Glomerular endothelial cell (primary cell): ENCODE measurements around the gene OR2J1. TPM values are rescaled to one million over a fixed set of nuclear protein-coding genes. Genes with fewer than 3 reads are reported as not detected.
"Not testable (repeated sequence)": the region's sequence is repeated elsewhere in the genome, so short reads cannot be mapped to it uniquely, and the experiment has no call there.

Experiments used
- DNase-seq: peaks from one replicate; pipeline ENCODE4 v3.0.0-alpha.2; 2011; ENCODE audit warnings: low read depth, low spot score; ENCODE audit errors: extremely low read depth
- total RNA-seq: library from RNA; depleted of rRNA; stranded (reverse); fragments of >200 nt; gene quantifications from 2 replicates; pipeline ENCODE4 v1.2.3, GENCODE V29; 2015

The OR2J1 gene
- total RNA-seq: not detected in 2 replicates

DNA sequence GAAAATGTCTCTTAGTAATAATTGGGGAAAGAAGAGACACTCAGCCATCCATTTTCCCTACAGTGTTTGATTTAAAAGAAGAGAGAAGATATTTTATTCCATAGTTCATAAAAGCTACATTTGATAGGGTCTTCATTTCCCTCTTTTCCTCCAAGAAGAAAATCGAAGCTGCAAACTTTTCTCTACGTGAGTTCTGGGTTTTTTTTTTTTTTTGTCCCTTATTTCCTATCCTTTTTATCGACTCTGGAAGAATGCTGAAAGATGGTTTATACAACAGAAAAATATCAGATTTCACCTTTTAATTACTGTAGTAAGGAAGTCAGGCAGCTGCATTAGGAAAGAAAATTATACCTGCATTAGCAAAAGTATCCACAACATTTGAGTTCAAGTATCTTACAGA is at the start of gene OR2J1:
Gene OR2J1 (plus strand): TSS at position 301 of the 400 bp plus-strand sequence. CDS start 1,453 bp downstream, outside the sequence.
- DNase-seq: no peak

DNA sequence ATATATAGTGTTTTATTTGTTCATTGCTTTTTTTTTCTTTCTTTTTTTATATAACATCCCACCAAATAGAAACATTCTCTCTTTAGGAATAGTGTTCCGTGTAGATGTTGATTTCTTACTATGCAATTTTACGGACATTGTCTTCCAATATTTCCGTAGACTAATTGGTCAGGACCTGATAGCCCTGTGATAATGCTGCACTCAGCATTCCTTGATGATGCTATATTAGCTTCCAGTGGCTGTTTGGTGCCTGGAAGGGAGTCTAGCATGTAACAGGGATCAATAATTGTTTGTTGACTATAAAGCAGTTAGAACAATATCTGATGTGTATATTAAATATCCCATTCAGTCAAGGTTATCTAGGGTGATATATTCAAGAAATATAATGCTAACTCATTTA is 47.6 kb upstream of the OR2J1 start:
- DNase-seq: no peak

DNA sequence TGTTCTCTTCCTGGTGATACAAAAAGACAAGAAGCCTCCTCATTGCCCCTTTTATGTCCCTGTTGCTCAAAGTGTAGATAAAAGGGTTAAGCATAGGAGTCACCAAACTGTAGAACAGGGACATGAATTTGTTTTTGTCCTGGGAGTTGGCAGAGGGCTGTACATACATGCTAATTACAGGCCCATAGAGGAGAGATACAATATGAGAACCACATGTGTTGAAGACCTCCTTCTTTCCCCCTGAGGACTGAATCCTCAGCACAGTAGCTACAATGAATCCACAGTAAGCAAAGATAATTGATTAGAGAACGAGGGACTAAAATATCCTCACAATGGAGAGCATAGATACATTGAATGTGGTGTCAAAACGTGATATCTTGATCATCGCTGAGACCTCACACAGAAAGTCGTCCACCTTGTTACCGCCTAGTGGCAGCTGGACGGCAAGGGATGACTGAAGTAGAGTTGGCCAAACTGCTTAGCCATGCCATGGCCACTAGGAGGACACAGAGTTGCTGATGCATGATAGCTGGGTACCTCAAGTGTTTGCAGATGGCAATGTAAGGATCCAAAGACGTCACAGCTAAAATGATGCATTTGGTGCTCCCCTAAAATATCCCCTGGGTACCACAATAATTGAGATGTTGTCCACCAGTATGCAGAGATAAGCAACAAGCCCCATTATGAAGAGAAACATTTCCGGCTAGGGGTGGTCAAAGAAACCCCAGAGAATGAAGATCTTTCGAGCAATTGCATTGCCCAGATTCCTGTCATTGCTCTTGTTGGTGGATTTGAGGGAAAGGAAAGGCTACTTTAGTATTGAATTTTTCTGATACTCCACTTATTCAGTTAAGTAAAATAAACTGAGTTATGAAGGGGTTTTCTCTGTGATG is 27.2 kb upstream of the OR2J1 start:
- DNase-seq: no peak

DNA sequence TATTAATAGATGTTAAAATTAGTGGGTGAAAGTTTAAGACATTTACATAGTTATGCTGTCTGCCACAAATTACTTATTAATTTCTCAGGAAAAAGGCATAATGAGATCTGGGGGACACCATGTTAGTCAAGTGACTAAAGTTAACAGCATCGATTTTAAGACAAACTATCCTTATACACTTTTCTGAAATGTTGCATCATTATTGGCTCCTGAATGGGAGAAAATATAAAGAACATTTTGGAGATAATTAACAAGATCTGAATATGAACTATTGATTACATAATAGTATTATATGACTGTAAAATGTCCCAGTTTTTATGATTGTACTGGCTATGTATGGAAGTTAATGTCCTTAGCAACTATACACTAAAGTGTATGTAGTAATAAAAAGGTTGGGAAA is 20.1 kb upstream of the OR2J1 start:
- no peak for DNase-seq

DNA sequence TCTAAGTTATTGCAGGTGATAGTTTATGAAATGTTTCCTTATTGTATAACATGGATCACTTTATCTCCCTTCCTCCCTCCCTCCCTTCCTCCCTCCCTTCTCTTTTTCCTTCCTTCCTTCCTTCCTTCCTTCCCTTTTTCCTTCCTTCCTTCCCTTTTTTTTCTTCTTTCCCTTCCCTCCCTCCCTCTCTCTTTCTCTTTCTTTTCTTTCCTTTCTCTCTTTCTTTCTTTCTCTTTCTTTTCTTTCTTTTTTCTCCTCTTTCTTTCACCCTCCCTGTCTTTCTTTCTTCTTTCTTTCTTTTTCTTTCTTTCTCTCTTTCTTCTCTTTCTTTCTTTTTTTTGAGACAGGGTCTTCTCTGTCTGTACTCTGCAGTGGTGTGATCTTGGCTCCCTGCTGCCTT is 18.0 kb upstream of the OR2J1 start:
- no peak for DNase-seq

DNA sequence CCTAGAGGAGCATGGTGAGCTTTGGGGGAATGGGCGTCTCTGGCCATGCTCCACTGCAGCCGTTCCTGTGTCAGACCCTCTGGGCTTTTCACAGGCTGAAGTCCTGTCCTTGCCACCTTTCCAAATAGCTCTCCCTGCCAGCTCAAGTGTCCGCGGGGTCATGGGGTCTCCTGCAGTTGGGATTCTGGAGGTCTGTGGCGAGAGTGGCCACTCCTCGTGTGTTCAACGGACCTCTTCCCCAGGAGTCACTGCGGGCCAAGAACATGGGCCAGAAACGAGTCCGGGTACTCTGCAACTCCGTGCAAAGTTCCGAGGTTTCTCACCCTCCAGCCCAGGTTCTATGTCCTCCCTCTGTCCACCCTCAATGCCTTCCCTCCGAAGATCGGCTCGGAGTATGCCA is 16.8 kb upstream of the OR2J1 start:
- no peak for DNase-seq

DNA sequence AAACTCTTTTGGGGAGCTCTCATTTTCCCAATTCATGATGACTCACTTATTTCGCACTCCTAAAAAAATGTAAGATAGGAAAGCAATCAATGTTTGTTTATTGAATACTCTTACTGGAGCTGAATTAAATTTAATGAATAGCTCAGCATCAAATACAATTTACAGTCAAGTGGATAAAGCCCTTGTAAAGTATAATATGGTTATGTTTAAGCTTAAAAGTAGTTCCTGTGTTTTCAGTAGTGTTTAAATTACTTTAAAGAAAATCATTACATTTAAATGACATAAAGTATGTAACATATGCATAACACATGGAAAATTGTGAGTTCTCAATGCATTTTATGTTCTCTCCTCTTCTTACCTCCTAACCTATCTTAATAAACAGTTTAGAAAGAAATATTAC is 12.1 kb upstream of the OR2J1 start, which contains the start of gene OR2B3:
Gene OR2B3 (minus strand): TSS at position 101 of the 400 bp plus-strand sequence. CDS start 65 bp downstream, at position 36.
- no peak for DNase-seq

DNA sequence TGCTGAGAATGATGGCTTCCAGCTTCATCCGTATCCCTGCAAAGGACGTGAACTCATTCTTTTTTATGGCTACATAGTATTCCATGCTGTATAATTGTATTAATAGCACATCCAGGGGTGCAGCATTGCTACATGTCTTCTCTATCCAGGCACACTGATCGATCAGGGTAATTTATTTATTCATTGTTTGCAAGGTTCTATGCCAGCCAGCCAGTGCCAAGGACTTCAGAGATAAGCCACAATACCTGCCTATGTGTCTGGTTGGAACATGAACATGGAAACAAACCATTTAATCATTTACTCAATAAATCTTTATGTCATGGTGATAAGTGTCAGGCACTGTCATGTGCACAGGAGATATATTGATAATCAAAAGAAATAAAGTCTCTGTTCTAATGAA is 6.3 kb upstream of the OR2J1 start:
- no peak for DNase-seq

DNA sequence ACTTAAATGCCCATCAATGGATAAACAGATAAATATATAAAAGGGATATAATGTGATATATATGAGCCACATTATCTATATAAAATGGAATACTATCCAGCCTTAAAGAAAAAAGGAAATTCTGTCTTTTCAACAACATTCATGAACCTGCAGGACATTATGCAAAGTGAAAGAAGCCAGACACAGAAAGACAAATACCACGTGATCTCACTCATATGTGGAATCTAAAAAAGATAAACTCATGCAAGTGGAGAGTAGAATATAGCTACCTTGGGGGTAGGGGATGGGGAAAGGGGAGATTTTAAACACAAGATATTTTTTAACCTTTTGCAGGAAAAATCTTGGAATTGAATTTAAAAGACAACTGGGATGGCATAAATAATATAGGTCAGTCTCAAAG is 1.5 kb upstream of the OR2J1 start:
- DNase-seq: no peak

DNA sequence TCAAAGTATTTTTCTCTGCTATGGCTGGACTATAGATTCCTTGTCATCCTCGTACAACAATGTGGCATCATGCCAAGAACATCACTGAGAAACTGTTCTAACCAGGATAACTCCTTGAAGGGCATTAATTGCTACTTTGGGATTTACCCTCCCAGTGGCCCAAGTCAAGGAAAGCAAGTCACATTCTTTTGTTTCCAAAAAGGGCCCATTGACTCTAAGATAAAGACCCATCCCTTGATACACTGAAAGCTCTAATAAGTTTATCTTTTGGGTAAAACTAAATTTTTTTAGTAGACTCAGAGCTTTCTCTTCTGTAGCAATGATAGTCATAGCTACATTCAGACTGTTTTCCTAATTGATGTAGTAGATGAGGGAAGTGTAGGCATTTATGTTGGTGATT is 8.5 kb downstream of the OR2J1 start, which contains the start of gene OR2J3:
Gene OR2J3 (plus strand): TSS at position 301 of the 400 bp plus-strand sequence. CDS start 3,833 bp downstream, outside the sequence.
- DNase-seq: no peak

DNA sequence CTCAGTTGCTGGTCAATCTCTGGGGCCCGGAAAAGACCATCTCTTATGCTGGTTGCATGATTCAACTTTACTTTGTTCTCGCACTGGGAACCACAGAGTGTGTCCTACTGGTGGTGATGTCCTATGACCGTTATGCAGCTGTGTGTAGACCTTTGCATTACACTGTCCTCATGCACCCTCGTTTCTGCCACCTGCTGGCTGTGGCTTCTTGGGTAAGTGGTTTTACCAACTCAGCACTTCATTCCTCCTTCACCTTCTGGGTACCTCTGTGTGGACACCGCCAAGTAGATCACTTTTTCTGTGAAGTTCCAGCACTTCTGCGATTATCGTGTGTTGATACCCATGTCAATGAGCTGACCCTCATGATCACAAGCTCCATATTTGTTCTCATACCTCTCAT is 12.8 kb downstream of the OR2J1 start:
- no peak for DNase-seq

DNA sequence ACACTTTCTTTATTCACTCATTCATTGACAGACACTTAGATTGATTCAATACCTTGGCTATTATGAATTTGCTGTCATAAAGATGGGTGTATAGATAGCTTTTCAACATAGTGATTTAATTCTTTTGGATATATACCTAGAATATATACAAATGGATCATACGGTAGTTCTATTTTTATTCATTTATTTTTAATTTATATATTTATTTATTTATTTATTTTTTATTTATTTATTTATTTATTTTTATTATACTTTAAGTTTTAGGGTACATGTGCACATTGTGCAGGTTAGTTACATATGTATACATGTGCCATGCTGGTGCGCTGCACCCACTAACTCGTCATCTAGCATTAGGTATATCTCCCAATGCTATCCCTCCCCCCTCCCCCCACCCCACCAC is 15.7 kb downstream of the OR2J1 start:
- DNase-seq: not testable (repeated sequence)

DNA sequence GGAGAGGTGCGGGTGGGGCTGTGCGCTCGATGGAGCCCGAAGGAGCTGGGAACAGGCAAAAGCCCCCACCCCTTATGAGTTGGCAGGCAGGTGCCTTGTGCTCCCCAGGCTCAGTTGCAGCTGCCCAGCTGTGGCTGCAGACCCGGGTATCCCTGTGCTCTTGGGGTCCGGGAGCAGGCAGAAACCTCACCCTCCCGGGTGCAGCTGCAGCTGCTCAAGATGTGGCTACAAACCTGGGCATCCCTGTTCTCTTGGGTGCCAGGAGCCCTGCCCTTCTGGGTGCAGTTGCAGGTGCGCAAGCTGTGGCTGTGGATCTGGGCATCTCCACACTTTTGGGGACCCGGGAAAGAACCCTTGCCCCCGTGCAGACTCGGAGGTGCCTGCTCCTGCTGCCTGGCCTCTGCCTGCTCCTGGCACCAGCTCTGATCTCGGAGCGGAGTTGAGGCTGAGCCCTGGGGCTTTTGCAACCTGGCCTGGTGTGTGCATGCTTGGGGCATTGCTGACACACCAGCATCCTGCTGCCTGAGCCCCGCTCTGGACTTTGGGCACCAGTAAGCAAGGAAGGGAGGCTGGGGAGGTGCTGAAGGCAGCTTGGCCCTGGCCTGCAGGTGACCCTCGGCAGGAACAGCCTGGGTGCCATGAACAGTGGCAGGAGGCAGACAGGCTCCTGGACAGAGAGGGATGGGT is 30.2 kb downstream of the OR2J1 start:
- no peak for DNase-seq

DNA sequence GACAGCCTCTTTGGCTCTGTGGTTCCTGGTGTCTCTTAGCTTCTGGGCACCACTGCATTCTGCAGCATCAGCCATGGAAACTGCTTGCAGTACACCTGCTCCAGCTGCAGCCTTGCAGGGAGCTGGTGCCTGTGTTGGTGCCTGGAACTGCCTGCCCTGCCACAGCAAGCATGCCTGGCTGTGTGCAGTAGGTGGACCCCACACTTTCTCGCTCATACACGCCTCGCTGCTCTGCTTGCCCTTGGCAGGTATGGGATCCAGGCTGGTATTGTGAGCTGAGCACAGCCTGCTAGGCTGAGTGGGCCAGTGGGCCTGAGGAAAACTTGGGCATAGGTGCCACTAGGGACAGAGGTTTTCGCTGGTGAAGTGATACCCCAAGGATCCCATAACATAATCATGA is 31.4 kb downstream of the OR2J1 start:
- DNase-seq: no peak

DNA sequence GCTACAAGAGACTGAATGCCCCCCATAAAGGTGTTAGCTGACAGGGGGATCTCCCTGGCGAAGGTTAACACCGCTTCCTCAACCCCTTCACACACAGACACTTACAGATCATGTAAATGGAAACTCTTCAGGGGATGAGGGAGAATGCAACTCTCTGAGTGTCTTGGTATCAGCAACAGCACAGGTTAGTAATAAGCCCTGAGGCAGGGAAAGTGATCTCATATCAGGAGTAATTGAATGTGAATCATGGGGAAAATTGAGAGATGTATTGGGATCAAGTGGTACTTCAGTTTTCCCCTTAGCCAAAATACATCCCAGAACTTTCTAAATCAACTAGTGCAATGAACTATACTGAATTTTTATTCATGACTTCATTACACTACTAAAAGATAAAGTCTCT is 32.4 kb downstream of the OR2J1 start:
- no peak for DNase-seq

DNA sequence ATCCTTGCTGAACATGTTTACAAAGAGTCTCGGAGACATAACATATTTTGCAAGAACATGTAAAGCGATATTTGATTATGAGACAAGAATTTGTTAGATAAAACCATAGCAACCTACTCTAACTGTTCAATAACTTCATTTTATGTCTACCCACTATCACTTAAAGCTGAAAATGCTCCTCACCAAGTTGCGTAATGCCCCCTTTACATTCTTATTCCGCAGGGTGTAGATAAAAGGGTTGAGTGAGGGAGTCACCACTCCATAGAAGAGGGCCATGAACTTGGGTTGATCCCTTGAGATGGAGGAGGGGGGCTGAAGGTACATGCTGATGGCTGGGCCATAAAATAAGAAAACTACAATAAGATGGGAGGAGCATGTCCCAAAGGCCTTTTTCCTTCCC is 38.4 kb downstream of the OR2J1 start:
- DNase-seq: no peak

DNA sequence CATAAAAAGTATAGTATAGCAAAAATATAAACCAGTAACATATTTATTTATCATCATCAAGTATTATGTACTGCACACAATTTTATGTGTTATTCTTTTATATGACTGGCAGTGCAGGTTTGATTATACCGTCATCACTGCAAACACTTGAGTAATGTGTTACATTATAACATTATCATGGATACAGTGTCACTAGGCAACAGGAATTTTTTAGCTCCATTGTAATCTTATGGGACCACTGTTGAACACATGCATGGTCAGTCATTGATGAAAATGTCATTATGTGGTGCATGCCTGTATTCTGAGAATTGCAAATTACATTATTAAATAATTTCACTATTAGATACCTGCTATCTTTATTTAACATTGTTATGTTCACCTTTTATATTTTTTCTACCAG is 42.3 kb downstream of the OR2J1 start:
- DNase-seq: no peak

DNA sequence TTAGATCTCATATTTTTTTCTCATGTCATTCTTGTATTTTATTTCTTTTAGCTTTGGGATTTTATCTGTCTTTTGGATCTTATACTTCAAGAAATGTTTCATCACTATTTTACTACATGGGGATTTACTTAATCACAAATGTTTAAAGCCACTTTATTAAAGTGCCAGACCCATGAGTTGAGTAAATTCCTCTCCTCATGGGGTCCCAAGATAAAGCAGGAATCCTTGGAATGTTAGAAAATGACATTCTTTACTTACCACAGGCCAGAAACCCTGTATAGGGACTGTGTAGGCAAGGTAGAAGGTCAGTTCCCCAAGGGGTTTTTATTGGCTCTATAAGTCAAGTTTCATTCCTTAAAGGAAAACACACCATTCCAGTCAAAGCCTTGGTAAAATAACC is 43.0 kb downstream of the OR2J1 start:
- DNase-seq: no peak

DNA sequence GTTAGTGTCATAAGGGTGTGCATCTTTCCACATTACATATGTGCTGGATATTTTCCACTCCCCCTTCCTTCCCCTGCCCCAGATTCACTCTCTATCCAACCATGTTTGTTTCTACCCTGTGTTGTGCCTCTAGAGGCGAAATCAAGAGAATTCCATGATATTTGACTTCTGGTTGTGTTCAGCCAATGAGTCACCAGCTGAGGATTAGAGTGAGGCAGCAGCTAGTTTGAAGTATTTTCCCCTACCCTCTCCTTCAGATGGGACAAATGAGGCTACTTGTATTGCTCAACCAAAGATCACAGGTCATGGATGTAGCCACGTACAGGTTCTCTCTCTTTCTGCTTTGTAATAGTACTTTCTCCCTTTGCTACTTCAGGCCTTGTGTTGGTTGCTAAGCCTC is 46.9 kb downstream of the OR2J1 start:
- DNase-seq: no peak

DNA sequence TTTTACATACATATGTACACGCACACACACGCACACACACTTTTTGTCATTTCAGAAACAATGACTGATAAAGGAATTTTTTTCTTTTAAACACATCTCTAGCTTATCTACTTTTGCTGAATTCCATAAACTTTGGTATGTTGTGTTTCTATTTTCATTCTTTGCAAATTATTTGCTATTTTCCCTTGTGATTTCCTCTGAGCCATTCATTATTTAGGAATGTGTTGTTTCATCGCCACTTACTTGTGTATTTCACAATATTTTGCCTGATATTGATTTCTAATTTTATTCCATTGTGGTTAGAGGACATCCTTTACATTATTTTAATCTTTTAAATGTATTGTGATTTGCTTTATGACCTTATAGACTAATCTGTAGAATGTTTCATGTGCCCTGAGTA is 47.8 kb downstream of the OR2J1 start:
- DNase-seq: no peak

DNA sequence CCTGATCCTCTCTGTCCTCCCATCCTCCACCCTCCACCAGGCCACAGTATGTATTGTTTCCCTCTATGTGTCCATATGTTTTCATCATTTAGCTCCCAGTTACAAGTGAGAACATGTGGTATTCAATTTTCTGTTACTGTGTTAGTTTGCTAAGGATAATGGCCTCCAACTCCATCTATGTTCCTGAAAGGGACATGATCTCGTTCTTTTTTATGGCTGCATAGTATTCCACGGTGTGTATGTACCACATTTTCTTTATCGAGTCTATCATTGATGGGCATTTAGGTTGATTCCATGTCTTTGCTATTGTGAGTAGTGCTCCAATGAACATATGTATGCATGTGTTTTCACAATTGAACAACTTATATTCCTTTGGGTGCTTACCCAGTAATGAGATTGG is 50.2 kb downstream of the OR2J1 start:
- DNase-seq: not testable (repeated sequence)
